GM12891 (cell line): ENCODE measurements around the gene DCANP1.

Experiments used
- DNase-seq: peaks from one replicate; pipeline ENCODE4 v3.0.0; 2011; ENCODE audit warnings: low spot score; ENCODE audit not compliant: insufficient read length
- FAIRE-seq: peaks from 2 replicates; lab custom pipeline; 2011; peaks lifted over from hg19 to GRCh38; lab: Jason Lieb, UNC
- PAX5 ChIP-seq: IDR thresholded peaks from 2 replicates; pipeline ENCODE4 v1.6.1; 2011; ENCODE audit warnings: low read length, moderate library complexity, mild to moderate bottlenecking; ENCODE audit not compliant: insufficient read depth, severe bottlenecking
- POLR2A ChIP-seq: IDR thresholded peaks from 2 replicates; pipeline ENCODE4 v1.6.1; 2011; ENCODE audit warnings: low read depth, low read length, control low read depth
- POLR2AphosphoS5 ChIP-seq: IDR thresholded peaks from 2 replicates; pipeline ENCODE4 v1.6.1; 2011; ENCODE audit warnings: low read depth, low read length, control low read depth
- POU2F2 ChIP-seq: IDR thresholded peaks from 2 replicates; pipeline ENCODE4 v1.6.1; 2011; ENCODE audit warnings: low read depth, mild to moderate bottlenecking, control low read depth, low read length, moderate library complexity
- SPI1 ChIP-seq: IDR thresholded peaks from 2 replicates; pipeline ENCODE4 v1.6.1; 2011; ENCODE audit warnings: low read depth, low read length, control low read depth
- TAF1 ChIP-seq: IDR thresholded peaks from 2 replicates; pipeline ENCODE4 v1.6.1; 2011; ENCODE audit warnings: low read depth, low read length, control low read depth

DCANP1 gene

GRCh38 chr5:135442431-135443160, 4.6 kb downstream of the DCANP1 start:
- DNase-seq = no peak
- no peak for TF ChIP-seq SPI1
- no peak for TF ChIP-seq TAF1
- no peak for TF ChIP-seq POLR2A
- no peak for FAIRE-seq

- TF ChIP-seq SPI1 = no peak
- TF ChIP-seq PAX5 = no peak
- TF ChIP-seq POLR2AphosphoS5 = no peak
- TF ChIP-seq POU2F2 = no peak
- no peak for TF ChIP-seq TAF1
- TF ChIP-seq POLR2A = no peak
- FAIRE-seq (no peak), DNase-seq (no peak)
Observed at GRCh38 chr5:135441919-135442318, 5.2 kb downstream of the DCANP1 start.

- FAIRE-seq (no peak), DNase-seq (no peak)
- TF ChIP-seq POLR2A (no peak), SPI1 (no peak), PAX5 (no peak), POLR2AphosphoS5 (no peak), TAF1 (no peak), POU2F2 (no peak)
Observed at GRCh38 chr5:135441350-135441831, 5.8 kb downstream of the DCANP1 start.

GRCh38 chr5:135440916-135441315, 6.2 kb downstream of the DCANP1 start:
- TF ChIP-seq PAX5 (no peak), TAF1 (no peak), SPI1 (no peak), POLR2AphosphoS5 (no peak), POLR2A (no peak), POU2F2 (no peak)
- DNase-seq = no peak
- no peak for FAIRE-seq

- FAIRE-seq = no peak
Observed at GRCh38 chr5:135439231-135440205, 7.6 kb downstream of the DCANP1 start.

DNA sequence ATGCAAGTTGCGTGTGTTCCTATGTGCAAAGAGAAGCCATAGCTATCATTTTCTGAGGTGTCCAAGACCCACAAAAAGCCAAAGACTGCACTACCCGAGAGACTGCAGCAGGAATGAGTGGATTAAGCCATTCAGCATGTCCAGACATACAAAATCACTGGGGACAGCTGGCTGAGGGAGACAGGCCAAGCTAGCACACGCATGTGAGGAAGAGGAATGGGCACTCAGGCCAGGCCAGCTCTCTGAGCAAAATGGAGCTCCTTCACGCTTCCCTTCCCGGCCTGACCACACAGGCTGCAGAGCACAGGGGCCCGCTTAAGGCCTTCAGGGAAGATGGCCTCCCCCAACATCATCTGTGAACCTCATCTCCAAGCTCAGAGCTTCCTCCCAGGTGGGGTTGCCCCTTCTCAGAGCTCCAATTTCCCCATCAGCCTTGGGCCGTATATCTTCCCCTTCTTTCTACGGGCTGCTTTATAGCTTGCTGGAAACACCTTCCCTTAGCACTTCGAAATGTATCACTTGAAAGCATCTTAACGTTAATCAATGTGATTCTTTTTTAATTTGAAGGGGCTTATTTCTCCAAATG, 8.4 kb downstream of the DCANP1 start:
- no peak for DNase-seq
- TF ChIP-seq SPI1 = no peak
- no peak for TF ChIP-seq POLR2A
- TF ChIP-seq PAX5 = no peak
- no peak for TF ChIP-seq TAF1
- no peak for TF ChIP-seq POLR2AphosphoS5
- no peak for TF ChIP-seq POU2F2
- no peak for FAIRE-seq

More at GRCh38 chr5:135439231-135440205, 7.6 kb downstream of the DCANP1 start:
- TF ChIP-seq SPI1 (no peak), POLR2A (no peak), PAX5 (no peak)
- DNase-seq = no peak

DNA sequence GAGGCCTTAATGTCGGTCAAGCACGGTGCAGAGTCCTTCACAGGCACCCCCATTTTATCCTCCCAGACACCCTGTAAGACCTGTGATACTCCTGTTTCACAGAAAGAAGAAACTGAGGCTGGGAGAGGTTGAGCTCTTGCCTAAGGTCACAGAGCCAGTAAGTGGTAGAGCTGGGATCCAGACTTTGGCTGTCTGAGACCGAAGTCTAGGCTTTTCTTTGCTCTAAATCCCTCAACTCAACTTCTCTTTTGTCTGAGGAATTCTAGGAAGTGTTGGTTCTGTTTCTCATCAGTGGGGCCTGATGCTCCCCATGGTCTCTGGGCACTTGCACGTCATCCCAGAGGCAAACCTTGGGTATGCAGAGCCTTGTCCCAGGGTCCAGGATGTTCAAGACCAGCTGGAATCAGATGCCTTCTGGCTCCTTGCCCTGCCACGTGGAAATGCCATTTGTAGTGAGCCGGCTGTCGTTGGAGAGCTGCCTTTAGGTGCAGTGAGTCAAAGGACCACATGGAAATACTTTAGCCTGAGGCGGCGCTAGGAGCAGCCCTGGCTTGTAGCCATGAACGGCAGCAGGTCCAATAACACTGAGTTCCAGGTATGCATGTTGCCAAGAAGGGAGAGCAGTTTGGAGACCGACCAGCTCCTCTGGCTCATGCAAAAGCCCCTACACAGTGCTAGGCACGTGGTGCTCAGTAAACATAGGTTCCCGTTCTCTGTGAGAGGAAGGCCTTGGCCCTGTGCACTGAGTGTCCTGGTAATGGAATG, 9.2 kb downstream of the DCANP1 start:
- FAIRE-seq (no peak), DNase-seq (no peak)
- no peak for TF ChIP-seq POLR2AphosphoS5
- no peak for TF ChIP-seq POU2F2

DNA sequence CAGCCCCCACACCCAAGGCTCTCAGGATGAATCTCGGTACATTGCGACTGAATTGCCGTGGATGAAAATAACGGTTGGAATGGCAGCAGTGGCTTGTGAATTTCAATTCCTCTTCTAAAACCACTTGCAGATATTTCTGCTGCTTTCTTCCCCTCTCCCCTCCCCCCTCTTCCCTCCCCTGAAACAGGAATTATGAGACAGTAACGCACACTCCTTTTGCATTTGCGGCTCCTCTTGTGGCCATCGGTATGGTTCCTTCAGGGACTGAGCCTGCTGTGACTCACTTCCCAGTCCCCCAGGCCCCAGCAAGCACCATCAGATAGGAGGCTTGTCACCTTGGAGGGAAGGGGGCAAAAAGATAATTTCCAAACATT, 9.7 kb downstream of the DCANP1 start:
- peak; percentile 66 for TF ChIP-seq SPI1
- no peak for TF ChIP-seq POLR2AphosphoS5
- DNase-seq (no peak), FAIRE-seq (peak; percentile 50)

DNA sequence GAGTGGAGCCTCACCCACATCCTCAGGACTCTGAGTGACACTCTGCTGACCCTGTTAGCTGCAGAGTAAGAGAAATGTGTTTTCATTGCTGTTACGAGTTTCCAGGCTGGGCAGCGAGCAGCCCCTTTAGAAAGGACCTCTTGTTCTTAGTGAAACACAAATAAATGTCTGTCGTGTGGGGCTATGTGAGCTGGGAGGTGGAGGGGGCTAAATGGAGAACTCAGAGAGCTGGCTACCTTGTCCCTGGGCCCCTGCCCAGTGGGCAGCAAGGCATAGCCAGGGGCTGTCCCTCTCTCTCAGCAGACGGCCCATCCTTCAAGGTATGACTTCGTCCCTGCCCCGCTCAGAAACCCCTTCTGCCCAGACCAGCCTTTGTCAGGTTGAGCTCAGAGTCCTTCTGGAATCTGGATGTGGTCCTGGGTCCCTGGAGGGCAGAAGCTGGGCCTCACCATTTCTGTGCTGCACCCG, 10.2 kb downstream of the DCANP1 start:
- DNase-seq = no peak
- no peak for FAIRE-seq
- TF ChIP-seq POLR2AphosphoS5 = no peak
- no peak for TF ChIP-seq TAF1
- TF ChIP-seq POU2F2 = no peak
- no peak for TF ChIP-seq PAX5
- TF ChIP-seq SPI1 = no peak
- no peak for TF ChIP-seq POLR2A
